ENCODE data around the gene INO80D.

DNA sequence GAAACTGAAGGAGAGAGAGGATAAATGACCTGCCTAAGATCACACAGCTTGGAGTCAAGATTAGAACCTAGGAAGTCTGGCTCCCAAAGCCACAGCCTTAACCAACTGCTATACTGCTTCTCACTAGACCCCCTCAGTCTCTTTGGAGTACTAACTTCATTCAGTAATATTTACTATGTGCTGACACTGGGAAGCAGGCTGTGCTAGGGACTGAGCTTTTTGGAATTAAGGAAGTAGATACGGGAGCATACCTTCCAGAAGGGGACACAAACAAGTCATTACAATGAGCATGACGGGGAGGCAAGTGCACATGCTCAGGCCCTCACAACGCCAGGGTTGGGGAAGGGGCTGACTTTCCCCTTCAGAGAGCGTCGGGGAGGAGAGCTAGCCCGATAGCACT is 97.7 kb downstream of the INO80D start:
- TF ChIP-seq, protein P1, sequence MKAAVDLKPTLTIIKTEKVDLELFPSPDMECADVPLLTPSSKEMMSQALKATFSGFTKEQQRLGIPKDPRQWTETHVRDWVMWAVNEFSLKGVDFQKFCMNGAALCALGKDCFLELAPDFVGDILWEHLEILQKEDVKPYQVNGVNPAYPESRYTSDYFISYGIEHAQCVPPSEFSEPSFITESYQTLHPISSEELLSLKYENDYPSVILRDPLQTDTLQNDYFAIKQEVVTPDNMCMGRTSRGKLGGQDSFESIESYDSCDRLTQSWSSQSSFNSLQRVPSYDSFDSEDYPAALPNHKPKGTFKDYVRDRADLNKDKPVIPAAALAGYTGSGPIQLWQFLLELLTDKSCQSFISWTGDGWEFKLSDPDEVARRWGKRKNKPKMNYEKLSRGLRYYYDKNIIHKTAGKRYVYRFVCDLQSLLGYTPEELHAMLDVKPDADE (IDR thresholded peaks at IDR 0.05) = no peak
- TF ChIP-seq ZNF114 (CRISPR knock-in tag; IDR thresholded peaks at IDR 0.05) = no peak
- no peak for TF ChIP-seq EZH2 (IDR thresholded peaks at IDR 0.05; ENCODE audit: low read depth, unreplicated experiment)
- no peak for TF ChIP-seq CTCF (conservative IDR thresholded peaks at IDR 0.05; ENCODE audit: low read depth in 2 of 2)
- TF ChIP-seq POLR2AphosphoS5 (IDR thresholded peaks at IDR 0.05; ENCODE audit: low read depth) = no peak
- TF ChIP-seq EZH2phosphoT487 (IDR thresholded peaks at IDR 0.05; ENCODE audit: unreplicated experiment) = no peak

Data from GM23338 (cell line).